Kidney (tissue), 14 donors: ENCODE data around the gene BRI3. TPM values are rescaled to one million over a fixed set of nuclear protein-coding genes. Genes with fewer than 3 reads are reported as not detected.
A peak's percentile ranks its signal among the peaks of the same experiment; 100 is the strongest.

Experiments used
- DNase-seq, 5 donors: peaks; one replicate each; pipeline ENCODE4 v3.0.0-alpha.2; 2013 to 2020
- FAIRE-seq: peaks from 2 replicates; lab custom pipeline; 2012; peaks lifted over from hg19 to GRCh38; lab: Jason Lieb, UNC
- H3K27ac ChIP-seq, 2 donors: one replicate each; pipeline ENCODE4 v1.7.0; 2013; ENCODE audit warnings: low read depth in 2 of 2, low read length in 2 of 2, inconsistent platforms in 1 of 2
- H3K27me3 ChIP-seq: one replicate; pipeline ENCODE4 v1.7.1; 2013; ENCODE audit warnings: low read length, inconsistent platforms; ENCODE audit not compliant: control insufficient read depth, insufficient read depth
- H3K36me3 ChIP-seq, 3 donors: one replicate each; pipeline versions ENCODE4 v1.7.0 to v1.7.1; 2013; ENCODE audit warnings: low read length in 3 of 3, control low read depth in 1 of 3, inconsistent platforms in 1 of 3; ENCODE audit not compliant: insufficient read depth in 3 of 3, control insufficient read depth in 2 of 3
- H3K4me1 ChIP-seq, 3 donors: one replicate each; pipeline versions ENCODE4 v1.7.0 to v1.7.1; 2013; ENCODE audit warnings: low read length in 3 of 3, inconsistent platforms in 1 of 3, low read depth in 1 of 3; ENCODE audit not compliant: control insufficient read depth in 2 of 3, insufficient read depth in 2 of 3
- H3K4me3 ChIP-seq, 3 donors: one replicate each; pipeline versions ENCODE4 v1.7.0 to v1.8.1; 2013; ENCODE audit warnings: low read length in 3 of 3, control low read depth in 1 of 3, inconsistent platforms in 1 of 3
- H3K9ac ChIP-seq, 3 donors: one replicate each; pipeline versions ENCODE4 v1.7.0 to v1.7.1; 2013; ENCODE audit warnings: low read length in 3 of 3, control low read depth in 1 of 3, inconsistent platforms in 1 of 3
- H3K9me3 ChIP-seq, 3 donors: one replicate each; pipeline versions ENCODE4 v1.7.0 to v1.7.1; 2013; ENCODE audit warnings: low read length in 3 of 3, control low read depth in 1 of 3, inconsistent platforms in 1 of 3; ENCODE audit not compliant: control insufficient read depth in 2 of 3, insufficient read depth in 1 of 3
- intact Hi-C: fragments of 100-400 bp; cut with DNase I; formaldehyde crosslinking; loops from one replicate; pipeline ENCODE4 v1.11.1; 2022
- polyA plus RNA-seq: library from polyadenylated mRNA; stranded (reverse); fragments of 350-450 nt; fragmentation: Illumina TruSeq; extraction: RNeasy Lipid Tissue Mini Kit (QIAGEN cat#74804); gene quantifications from one replicate; pipeline ENCODE4 v1.2.3, GENCODE V29; 2014; ENCODE audit warnings: low read depth, low replicate concordance; ENCODE audit not compliant: insufficient read depth
- total RNA-seq: library from RNA; stranded (reverse); fragmentation: NEBNext Ultra II Directional; extraction: Animal tissue kit (Norgen Biotek cat#: 25700); gene quantifications from one replicate; pipeline ENCODE4 v1.2.1, GENCODE V29; 2021
- TF ChIP-seq, protein P1 (sequence below): IDR thresholded peaks from 3 replicates; pipeline ENCODE4 v1.5.1; 2012; ENCODE audit warnings: mild to moderate bottlenecking, moderate library complexity, borderline replicate concordance; ENCODE audit not compliant: insufficient read depth; ENCODE audit errors: extremely low read depth
- donor health status: control.
- donor health status: control.
- donor health status: control.
- donor health status: control.
- donor health status: control.
- donor health status: DM: yes; HTN: yes; CAD: no.
- donor health status: Normal renal cell carcinoma (clear cell type).

BRI3 gene
- total and polyA plus RNA-seq, 2 donors from 2014 or later = 192 to 240 TPM

DNA sequence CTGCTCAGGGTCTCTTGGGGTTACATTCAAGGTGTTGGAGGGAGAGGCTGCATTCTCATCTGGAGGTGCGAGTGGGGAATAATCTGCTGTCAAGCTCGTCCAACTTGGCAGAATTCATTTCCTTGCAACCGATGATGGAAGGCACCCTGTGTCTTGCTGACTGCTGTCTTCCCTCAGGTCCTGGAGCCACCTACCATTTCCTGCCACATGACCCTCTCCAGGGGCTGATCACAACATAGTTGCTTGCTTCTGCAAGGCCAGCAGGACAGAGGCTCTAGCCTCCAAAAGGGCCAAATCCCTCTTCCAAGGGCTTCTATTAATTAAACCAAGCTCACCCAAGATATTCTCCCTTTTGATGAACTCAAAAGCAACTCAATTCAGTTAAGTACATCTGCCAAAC lies 14.2 kb upstream of the BRI3 start:
- no peaks in the 10 kb centered on the region for H3K9me3 ChIP-seq
- TF ChIP-seq, protein P1, sequence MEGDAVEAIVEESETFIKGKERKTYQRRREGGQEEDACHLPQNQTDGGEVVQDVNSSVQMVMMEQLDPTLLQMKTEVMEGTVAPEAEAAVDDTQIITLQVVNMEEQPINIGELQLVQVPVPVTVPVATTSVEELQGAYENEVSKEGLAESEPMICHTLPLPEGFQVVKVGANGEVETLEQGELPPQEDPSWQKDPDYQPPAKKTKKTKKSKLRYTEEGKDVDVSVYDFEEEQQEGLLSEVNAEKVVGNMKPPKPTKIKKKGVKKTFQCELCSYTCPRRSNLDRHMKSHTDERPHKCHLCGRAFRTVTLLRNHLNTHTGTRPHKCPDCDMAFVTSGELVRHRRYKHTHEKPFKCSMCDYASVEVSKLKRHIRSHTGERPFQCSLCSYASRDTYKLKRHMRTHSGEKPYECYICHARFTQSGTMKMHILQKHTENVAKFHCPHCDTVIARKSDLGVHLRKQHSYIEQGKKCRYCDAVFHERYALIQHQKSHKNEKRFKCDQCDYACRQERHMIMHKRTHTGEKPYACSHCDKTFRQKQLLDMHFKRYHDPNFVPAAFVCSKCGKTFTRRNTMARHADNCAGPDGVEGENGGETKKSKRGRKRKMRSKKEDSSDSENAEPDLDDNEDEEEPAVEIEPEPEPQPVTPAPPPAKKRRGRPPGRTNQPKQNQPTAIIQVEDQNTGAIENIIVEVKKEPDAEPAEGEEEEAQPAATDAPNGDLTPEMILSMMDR = no peak
- DNase-seq (no peak), FAIRE-seq (no peak)
- H3K36me3 ChIP-seq = no peaks in the 10 kb centered on the region
- no peak overlapping the region for H3K4me3 ChIP-seq
- H3K9ac ChIP-seq = no peak overlapping the region
- no peaks in the 10 kb centered on the region for H3K4me1 ChIP-seq
- H3K27me3 ChIP-seq = no peaks in the 10 kb centered on the region
- no peak overlapping the region for H3K27ac ChIP-seq
- intact Hi-C loops = no loop called here

DNA sequence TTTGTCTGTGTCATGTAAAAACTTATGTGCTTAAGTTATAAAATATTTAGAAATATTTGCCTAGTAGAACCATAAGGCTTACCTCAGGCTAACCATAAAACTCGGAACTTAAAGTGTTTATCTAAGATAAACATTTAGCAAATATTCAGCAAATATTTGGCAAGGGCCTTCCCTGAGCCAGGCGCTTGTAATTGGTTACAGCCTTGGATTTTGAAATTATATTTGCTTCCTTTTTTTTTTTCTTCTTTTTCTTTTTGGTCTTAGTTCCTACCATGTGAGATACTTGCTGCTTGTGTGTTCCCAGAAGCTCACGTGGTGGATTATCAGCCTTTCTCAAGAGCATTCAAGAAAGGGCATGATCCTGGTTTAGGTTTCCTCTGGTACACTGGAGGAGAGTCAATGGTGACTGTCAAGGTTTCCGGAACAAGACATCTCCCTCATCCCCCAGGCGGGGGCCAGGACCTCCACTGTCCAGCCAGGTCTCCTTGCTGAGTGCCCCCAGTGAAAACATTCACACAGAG lies 5.2 kb upstream of the BRI3 start:
- Histone ChIP-seq H3K9ac (no peak overlapping the region), H3K4me1 (peaks cover 0 to 2% (median 0%) of the 10 kb centered on the region in 3 donors), H3K27me3 (no peaks in the 10 kb centered on the region), H3K9me3 (no peaks in the 10 kb centered on the region), H3K4me3 (no peak overlapping the region), H3K36me3 (no peaks in the 10 kb centered on the region), H3K27ac (no peak overlapping the region)
- intact Hi-C loops = no loop called here
- FAIRE-seq (no peak), DNase-seq (peak in 1 of 5 donors; percentile 55)
- TF ChIP-seq, protein P1 = no peak

DNA sequence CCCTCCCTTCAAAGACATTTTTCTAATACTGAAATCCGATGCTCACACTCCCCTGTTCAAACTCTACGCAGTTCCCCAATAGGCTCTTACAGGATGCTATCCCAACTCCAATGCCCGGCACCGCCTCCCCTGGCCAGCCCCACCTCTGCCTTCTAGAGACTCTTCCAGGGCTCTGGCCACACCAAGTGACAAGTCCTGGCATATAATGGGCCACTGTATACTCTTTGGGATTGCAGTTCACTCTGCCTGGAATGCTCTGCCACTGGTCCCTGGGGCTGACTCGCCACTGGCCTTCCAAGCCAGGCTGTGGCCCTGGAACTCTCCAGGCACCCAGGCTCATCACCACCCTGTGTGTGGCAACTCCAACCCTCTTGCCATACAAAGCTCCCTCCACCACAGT lies 3.1 kb upstream of the BRI3 start:
- intact Hi-C loops = no loop called here
- DNase-seq (no peak), FAIRE-seq (no peak)
- Histone ChIP-seq H3K9me3 (no peaks in the 10 kb centered on the region), H3K27me3 (no peaks in the 10 kb centered on the region), H3K9ac (no peak overlapping the region), H3K36me3 (no peaks in the 10 kb centered on the region), H3K4me3 (no peak overlapping the region), H3K4me1 (peaks cover 0 to 5% (median 0%) of the 10 kb centered on the region in 3 donors), H3K27ac (no peak overlapping the region)
- TF ChIP-seq, protein P1 = no peak

GRCh38 chr7:98278936-98279335 lies 2.5 kb upstream of the BRI3 start:
- peaks cover 0 to 10% (median 3%) of the 10 kb centered on the region in 3 donors for H3K4me1 ChIP-seq
- intact Hi-C loops = no loop called here
- H3K9ac ChIP-seq = no peak overlapping the region
- no peaks in the 10 kb centered on the region for H3K27me3 ChIP-seq
- TF ChIP-seq, protein P1 = no peak
- no peak overlapping the region for H3K27ac ChIP-seq
- no peaks in the 10 kb centered on the region for H3K36me3 ChIP-seq
- H3K4me3 ChIP-seq = no peak overlapping the region
- H3K9me3 ChIP-seq = no peaks in the 10 kb centered on the region
- DNase-seq (peak in 1 of 5 donors; percentile 40), FAIRE-seq (no peak)
